AG10803 (cell line): ENCODE results near the gene TMEM254.
A peak's percentile ranks its signal among the peaks of the same experiment; 100 is the strongest.
"Not testable (repeated sequence)": the region's sequence is repeated elsewhere in the genome, so short reads cannot be mapped to it uniquely, and the experiment has no call there.

Source experiments
- DNase-seq: peaks from one replicate; pipeline ENCODE4 v3.0.0; 2010; ENCODE audit warnings: low read depth
- H3K4me3 ChIP-seq: 2 replicates; pipeline ENCODE4 v1.5.1; 2011; ENCODE audit warnings: mild to moderate bottlenecking, low read length, control low read depth
- CTCF ChIP-seq: conservative IDR thresholded peaks from 2 replicates; pipeline ENCODE4 v1.5.1; 2011; ENCODE audit warnings: mild to moderate bottlenecking, low read length, control low read depth, inconsistent platforms

Gene TMEM254

GRCh38 chr10:80078448-80079311, at the start of gene TMEM254:
Gene TMEM254, plus strand, starts transcription at chr10:80078665. Its CDS starts 35 bp downstream, at chr10:80078700.
- DNase-seq: peak; percentile 85
- H3K4me3 ChIP-seq: peak within 1 kb of the TSS; percentile 98

GRCh38 chr10:80029205-80029604, 49.3 kb upstream of the TMEM254 start:
- H3K4me3 ChIP-seq, DNase-seq: not testable (repeated sequence)

More at GRCh38 chr10:80078448-80079311, at the start of gene TMEM254:
- no peak for TF ChIP-seq CTCF

GRCh38 chr10:80029865-80030264, 48.6 kb upstream of the TMEM254 start:
- DNase-seq: not testable (repeated sequence)

GRCh38 chr10:80032503-80032902, 46.0 kb upstream of the TMEM254 start:
- no peak overlapping the region for H3K4me3 ChIP-seq
- no peak for DNase-seq
- no peak for TF ChIP-seq CTCF

More at GRCh38 chr10:80029865-80030264, 48.6 kb upstream of the TMEM254 start:
- H3K4me3 ChIP-seq: not testable (repeated sequence)

GRCh38 chr10:80034766-80035165, 43.7 kb upstream of the TMEM254 start:
- not testable (repeated sequence) for H3K4me3 ChIP-seq, DNase-seq

GRCh38 chr10:80035430-80035829, 43.0 kb upstream of the TMEM254 start:
- not testable (repeated sequence) for DNase-seq, H3K4me3 ChIP-seq

- H3K4me3 ChIP-seq, DNase-seq: not testable (repeated sequence)
These were observed 41.5 kb upstream of the TMEM254 start for GRCh38 chr10:80036921-80037500.

- not testable (repeated sequence) for DNase-seq, H3K4me3 ChIP-seq
These were observed 40.2 kb upstream of the TMEM254 start for GRCh38 chr10:80038226-80038625.

GRCh38 chr10:80041162-80041561, 37.3 kb upstream of the TMEM254 start:
- DNase-seq: no peak
- TF ChIP-seq CTCF: no peak

GRCh38 chr10:80044935-80045334, 33.5 kb upstream of the TMEM254 start:
- DNase-seq: not testable (repeated sequence)

More at GRCh38 chr10:80041162-80041561, 37.3 kb upstream of the TMEM254 start:
- H3K4me3 ChIP-seq: no peak overlapping the region

More at GRCh38 chr10:80044935-80045334, 33.5 kb upstream of the TMEM254 start:
- H3K4me3 ChIP-seq: not testable (repeated sequence)
